Ectodermal cell (in vitro differentiated cells): ENCODE results near the gene NCBP2.

Source experiments
- H3K27ac ChIP-seq: 2 replicates; pipeline ENCODE4 v1.7.0; 2013; ENCODE audit warnings: mild to moderate bottlenecking, low read depth, low read length; ENCODE audit not compliant: insufficient read depth, poor library complexity, severe bottlenecking
- H3K27me3 ChIP-seq: 2 replicates; pipeline ENCODE4 v1.7.0; 2013; ENCODE audit warnings: mild to moderate bottlenecking, low read length; ENCODE audit not compliant: insufficient read depth, control insufficient read depth, poor library complexity, severe bottlenecking
- H3K36me3 ChIP-seq: one replicate; pipeline ENCODE4 v1.7.0; 2013; ENCODE audit warnings: low read length; ENCODE audit not compliant: control insufficient read depth, insufficient read depth
- H3K4me1 ChIP-seq: one replicate; pipeline ENCODE4 v1.7.0; 2013; ENCODE audit warnings: low read length; ENCODE audit not compliant: control insufficient read depth, insufficient read depth
- H3K4me3 ChIP-seq: 2 replicates; pipeline ENCODE4 v1.7.0; 2013; ENCODE audit warnings: low read depth, low read length, control low read depth; ENCODE audit not compliant: insufficient read depth
- H3K9me3 ChIP-seq: 2 replicates; pipeline ENCODE4 v1.7.0; 2013; ENCODE audit warnings: mild to moderate bottlenecking, low read length, moderate library complexity; ENCODE audit not compliant: control insufficient read depth
- WGBS, 2 experiments: methylation state at CpG; one replicate each; pipeline ENCODE4 v1.1.7; 2013; ENCODE audit warnings: missing lambda C conversion rate in 2 of 2; 5-methylcytosine and 5-hydroxymethylcytosine counted together

NCBP2 gene

GRCh38 chr3:196938576-196938975, 3.8 kb downstream of the NCBP2 start:
- no peak overlapping the region for H3K27ac ChIP-seq
- H3K9me3 ChIP-seq = no peaks in the 10 kb centered on the region
- no peak overlapping the region for H3K4me3 ChIP-seq
- WGBS, 2 experiments = 94 to 96% methylated on average over 5 of the region's 5 CpGs
- H3K27me3 ChIP-seq = no peaks in the 10 kb centered on the region
- peaks cover 3% of the 10 kb centered on the region for H3K4me1 ChIP-seq
- peaks cover 41% of the 10 kb centered on the region for H3K36me3 ChIP-seq

GRCh38 chr3:196938124-196938523, 4.2 kb downstream of the NCBP2 start:
- Histone ChIP-seq H3K36me3 (peaks cover 41% of the 10 kb centered on the region), H3K4me3 (no peak overlapping the region), H3K9me3 (no peaks in the 10 kb centered on the region), H3K27ac (no peak overlapping the region), H3K27me3 (no peaks in the 10 kb centered on the region), H3K4me1 (peaks cover 3% of the 10 kb centered on the region)
- 89 to 95% methylated on average over 2 of the region's 2 CpGs for WGBS, 2 experiments

DNA sequence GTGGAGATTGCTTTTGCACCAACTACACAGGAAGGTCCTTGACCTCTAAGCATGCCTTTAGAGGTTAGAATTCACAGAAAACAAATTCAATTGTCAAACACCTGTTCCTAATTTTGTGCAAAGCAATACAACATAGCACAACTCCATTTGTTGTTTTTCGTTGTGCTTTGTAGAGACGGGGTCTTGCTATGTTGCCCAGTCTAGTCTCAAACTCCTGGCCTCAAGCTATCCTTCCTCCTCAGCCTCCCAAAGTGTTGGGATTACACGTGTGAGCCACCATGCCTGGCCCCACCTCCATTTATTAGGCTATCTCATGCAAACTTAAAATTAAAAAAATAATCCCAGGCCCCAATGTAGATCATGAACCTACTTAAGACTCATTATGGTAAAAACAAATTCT, 6.0 kb downstream of the NCBP2 start:
- no peaks in the 10 kb centered on the region for H3K9me3 ChIP-seq
- H3K27ac ChIP-seq = no peak overlapping the region
- no peak overlapping the region for H3K4me3 ChIP-seq
- WGBS, 2 experiments = 92 to 96% methylated on average over 3 of the region's 3 CpGs
- no peaks in the 10 kb centered on the region for H3K27me3 ChIP-seq
- peaks cover 3% of the 10 kb centered on the region for H3K4me1 ChIP-seq
- peaks cover 46% of the 10 kb centered on the region for H3K36me3 ChIP-seq

GRCh38 chr3:196932600-196932999, 9.7 kb downstream of the NCBP2 start:
- H3K27ac ChIP-seq = no peak overlapping the region
- 95 to 97% methylated on average over 2 to 3 of the region's 3 CpGs for WGBS, 2 experiments
- H3K4me3 ChIP-seq = no peak overlapping the region
- H3K27me3 ChIP-seq = no peaks in the 10 kb centered on the region
- H3K36me3 ChIP-seq = peaks cover 35% of the 10 kb centered on the region
- no peaks in the 10 kb centered on the region for H3K9me3 ChIP-seq
- no peaks in the 10 kb centered on the region for H3K4me1 ChIP-seq

GRCh38 chr3:196931828-196932587, 10.3 kb downstream of the NCBP2 start:
- no peaks in the 10 kb centered on the region for H3K4me1 ChIP-seq
- H3K4me3 ChIP-seq = no peak overlapping the region
- 93 to 95% methylated on average over 12 of the region's 12 CpGs for WGBS, 2 experiments
- no peaks in the 10 kb centered on the region for H3K27me3 ChIP-seq
- H3K27ac ChIP-seq = no peak overlapping the region
- H3K9me3 ChIP-seq = no peaks in the 10 kb centered on the region
- H3K36me3 ChIP-seq = peaks cover 29% of the 10 kb centered on the region

DNA sequence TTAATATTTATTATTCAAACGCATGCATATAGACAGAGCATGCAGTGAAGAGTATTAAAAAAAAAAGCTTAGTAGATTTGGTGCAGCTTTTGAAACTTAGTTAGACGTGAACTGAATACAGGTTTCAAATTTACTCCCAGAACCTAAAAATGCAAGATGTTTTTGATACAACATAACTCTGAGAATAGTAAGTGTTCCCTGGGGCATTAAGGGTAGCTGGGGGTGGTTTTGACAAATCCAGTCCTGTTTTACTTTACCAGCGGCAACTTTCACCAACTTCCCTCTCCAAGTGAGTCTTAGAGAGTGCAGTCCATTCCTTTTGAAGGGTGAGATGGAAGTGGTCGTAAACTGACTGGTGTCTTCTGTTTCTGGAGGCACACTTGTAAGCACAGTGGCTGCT, 11.2 kb downstream of the NCBP2 start:
- Histone ChIP-seq H3K36me3 (peaks cover 21% of the 10 kb centered on the region), H3K4me3 (no peak overlapping the region), H3K27ac (no peak overlapping the region), H3K4me1 (no peaks in the 10 kb centered on the region), H3K27me3 (no peaks in the 10 kb centered on the region), H3K9me3 (no peaks in the 10 kb centered on the region)
- WGBS, 2 experiments = 96 to 99% methylated on average over 3 of the region's 4 CpGs

DNA sequence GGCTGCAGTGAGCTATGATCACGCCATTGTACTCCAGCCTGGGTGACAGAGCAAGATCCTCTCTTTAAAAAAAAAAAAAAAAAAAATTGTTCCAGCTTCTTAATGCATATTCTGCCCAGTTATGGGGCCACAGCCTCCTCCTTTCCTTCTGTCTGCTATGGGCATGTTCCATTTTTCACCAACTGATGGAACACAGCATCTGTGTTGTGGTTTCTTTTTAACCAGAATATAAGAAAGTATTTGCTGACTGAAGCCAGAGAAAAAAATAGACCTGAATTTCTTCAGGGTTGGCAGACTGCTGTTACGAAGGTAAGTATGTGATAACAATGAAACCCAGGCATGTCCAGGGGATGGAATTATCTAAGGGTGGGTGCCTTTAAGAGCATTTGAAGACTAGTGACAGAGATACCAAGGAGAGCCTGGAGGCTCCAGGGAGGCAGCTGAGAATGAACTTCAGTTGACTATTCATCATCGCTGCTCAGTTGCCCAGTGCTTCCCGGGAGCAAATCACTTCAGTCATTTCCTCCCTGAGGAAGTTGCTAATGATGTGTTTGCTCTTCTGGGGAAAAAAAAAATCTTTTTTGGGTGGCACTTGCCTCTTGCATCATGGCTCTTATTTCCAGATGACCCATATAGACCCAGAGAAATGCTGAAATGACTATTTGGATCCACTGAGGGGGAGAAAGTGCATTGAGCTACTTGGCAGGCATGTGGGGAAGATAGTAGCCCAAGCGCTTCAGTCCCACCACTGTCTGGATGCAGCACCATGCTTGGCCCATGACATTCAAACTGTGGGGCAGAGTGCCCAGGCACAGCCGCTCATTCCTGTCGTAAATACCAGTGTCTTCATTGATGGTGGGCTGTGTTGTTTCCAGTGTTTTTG, 14.5 kb downstream of the NCBP2 start:
- WGBS, 2 experiments = 92 to 95% methylated on average over 7 of the region's 7 CpGs
- Histone ChIP-seq H3K4me1 (no peaks in the 10 kb centered on the region), H3K36me3 (peaks cover 11% of the 10 kb centered on the region)

GRCh38 chr3:196920733-196921132, 21.6 kb downstream of the NCBP2 start:
- H3K4me1 ChIP-seq = no peaks in the 10 kb centered on the region
- no peaks in the 10 kb centered on the region for H3K9me3 ChIP-seq
- H3K27ac ChIP-seq = no peak overlapping the region
- H3K4me3 ChIP-seq = no peak overlapping the region
- WGBS, 2 experiments = 94 to 95% methylated on average over 2 of the region's 2 CpGs
- H3K27me3 ChIP-seq = no peaks in the 10 kb centered on the region
- H3K36me3 ChIP-seq = peaks cover under 1% of the 10 kb centered on the region

More for the DNA sequence above, 14.5 kb downstream of the NCBP2 start:
- no peaks in the 10 kb centered on the region for H3K9me3 ChIP-seq
- no peak overlapping the region for H3K4me3 ChIP-seq
- H3K27me3 ChIP-seq = no peaks in the 10 kb centered on the region
- H3K27ac ChIP-seq = no peak overlapping the region

DNA sequence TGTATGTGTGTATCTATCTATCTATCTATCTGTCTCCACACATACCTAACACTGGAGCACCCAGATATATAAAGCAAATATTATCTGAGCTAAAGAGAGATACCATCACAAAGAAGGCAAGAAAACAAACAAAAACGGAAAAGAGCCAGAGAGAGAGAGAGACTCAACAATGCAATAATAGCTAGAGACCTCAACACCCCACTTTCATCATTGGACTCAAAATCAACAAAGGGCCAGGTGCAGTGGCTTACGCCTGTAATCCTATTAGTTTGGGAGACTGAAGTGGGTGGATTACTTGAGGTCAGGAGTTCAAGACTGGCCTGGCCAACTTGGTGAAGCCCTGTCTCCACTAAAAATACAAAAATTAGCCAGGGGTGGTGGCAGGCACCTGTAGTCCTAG, 23.4 kb downstream of the NCBP2 start:
- Histone ChIP-seq H3K9me3 (no peaks in the 10 kb centered on the region), H3K4me1 (no peaks in the 10 kb centered on the region), H3K27me3 (no peaks in the 10 kb centered on the region), H3K27ac (no peak overlapping the region), H3K4me3 (no peak overlapping the region), H3K36me3 (peaks cover 12% of the 10 kb centered on the region)
- 86 to 89% methylated on average over 2 of the region's 2 CpGs for WGBS, 2 experiments

- Histone ChIP-seq H3K27ac (no peak overlapping the region), H3K27me3 (no peaks in the 10 kb centered on the region), H3K9me3 (no peaks in the 10 kb centered on the region), H3K36me3 (peaks cover 12% of the 10 kb centered on the region), H3K4me3 (no peak overlapping the region), H3K4me1 (no peaks in the 10 kb centered on the region)
- WGBS, 2 experiments = 91 to 92% methylated on average over 3 of the region's 3 CpGs
Measured at GRCh38 chr3:196916995-196917394, 25.3 kb downstream of the NCBP2 start.
